Nasal cavity respiratory epithelium epithelial cell of viscerocranial mucosa (primary cell): Measurements from ENCODE around the gene CDKN3. TPM values are rescaled to one million over a fixed set of nuclear protein-coding genes. Genes with fewer than 3 reads are reported as not detected.

Experiments
- total RNA-seq: library from RNA; depleted of rRNA; stranded (reverse); fragments of >200 nt; gene quantifications from 2 replicates; pipeline ENCODE4 v1.2.3, GENCODE V29; 2014

CDKN3 gene, protein sequence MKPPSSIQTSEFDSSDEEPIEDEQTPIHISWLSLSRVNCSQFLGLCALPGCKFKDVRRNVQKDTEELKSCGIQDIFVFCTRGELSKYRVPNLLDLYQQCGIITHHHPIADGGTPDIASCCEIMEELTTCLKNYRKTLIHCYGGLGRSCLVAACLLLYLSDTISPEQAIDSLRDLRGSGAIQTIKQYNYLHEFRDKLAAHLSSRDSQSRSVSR
- total RNA-seq = 0.28 and 5.5 TPM in 2 replicates

DNA sequence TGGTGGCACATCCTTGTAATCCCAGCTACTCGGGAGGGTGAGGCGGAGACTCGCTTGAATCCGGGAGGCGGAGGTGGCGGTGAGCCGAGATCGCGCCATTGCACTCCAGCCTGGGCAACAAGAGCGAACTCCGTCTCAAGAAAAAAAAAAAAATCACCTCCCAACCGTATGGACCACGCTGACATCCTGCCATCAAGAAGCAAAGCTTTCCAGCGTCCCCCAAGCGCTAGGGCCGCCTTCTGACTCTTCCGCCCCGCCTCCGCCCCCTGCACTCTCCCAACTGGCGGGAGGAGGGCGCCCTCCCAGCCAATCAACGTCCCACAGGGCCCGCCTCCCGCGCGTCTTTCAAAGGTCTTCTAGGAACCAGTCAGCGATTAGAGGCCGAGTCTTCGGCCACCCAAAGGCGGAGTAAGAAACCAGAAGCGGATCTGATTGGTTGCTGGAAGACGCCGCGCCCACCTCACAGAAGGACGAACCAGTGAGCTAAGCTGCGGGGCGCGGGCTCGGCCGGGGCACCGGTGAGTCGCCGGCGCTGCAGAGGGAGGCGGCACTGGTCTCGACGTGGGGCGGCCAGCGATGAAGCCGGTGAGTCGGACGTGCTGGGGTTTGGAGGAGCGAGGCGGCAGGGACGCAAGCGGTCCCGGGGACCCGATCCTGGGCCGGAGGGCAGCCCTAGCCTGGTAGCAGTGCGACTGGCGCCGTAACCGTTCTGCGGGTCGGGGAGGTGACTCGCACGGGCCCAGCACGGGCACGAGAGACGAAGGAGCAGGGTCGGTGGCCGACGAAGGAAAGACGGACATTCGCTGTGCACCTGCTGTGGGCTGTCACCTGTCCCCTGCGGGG is at the start of gene CDKN3:
Gene CDKN3, plus strand, starts transcription at position 515 of the 843 bp plus-strand sequence. Its CDS starts 62 bp downstream, at position 577.

DNA sequence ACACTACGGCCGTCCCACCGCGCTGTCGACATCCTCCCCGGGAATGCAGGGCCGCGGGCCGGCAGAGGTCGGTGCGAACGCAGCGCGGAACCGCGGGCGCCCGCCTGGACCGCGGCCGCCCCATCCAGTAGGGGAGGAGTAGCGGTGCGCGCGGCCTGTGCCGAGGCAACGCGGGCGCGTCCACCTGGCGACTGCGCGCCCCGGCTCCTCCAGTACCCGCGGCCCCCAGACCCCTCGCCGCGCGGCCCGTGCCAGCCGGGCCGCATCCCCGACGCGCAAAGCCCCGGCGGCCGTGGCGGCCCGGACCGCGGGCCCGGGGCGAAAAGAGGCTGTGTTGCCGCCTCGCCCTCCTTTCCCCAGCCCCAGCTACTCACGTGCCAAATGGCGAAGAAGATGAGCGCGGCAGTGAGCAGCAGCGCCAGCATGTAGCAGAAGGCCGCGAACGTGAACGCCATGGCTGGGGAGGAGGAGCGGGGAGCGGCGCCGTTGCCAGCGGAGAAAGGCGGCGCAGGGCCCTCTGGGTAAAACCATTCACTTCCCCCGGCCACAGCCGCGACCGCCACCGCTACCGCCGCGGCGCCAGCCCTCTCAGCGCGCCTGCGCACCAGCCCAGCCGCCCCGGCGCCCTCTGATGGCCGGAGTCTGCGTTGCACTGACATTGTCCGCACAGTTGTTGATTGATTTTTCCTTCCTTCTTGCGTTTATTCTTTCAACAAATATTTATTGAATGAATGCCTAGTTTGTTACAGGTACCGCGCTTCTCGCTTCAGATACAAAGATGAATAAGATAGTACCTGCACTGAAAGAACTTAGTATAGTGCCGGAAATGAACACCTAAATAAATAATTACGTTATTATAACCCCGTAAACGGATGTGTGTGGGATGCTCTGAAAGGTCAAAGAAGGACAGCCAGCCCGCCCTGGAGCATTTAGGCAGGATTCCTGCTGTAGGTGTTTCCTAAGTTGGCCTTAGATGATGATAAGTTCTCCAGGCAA is 44.4 kb downstream of the CDKN3 start, which contains the start of gene CNIH1:
Gene CNIH1, minus strand, starts transcription at position 502 of the 996 bp plus-strand sequence. Its CDS starts 47 bp downstream, at position 455.

Other genes starting within 250 kb of the CDKN3 start
- gene CNIH1, start 44.4 kb downstream of the CDKN3 start, total RNA-seq = 59.5 and 99.9 TPM in 2 replicates
- 72.3 and 83.4 TPM in 2 replicates for gene GMFB, start 92.0 kb downstream of the CDKN3 start, total RNA-seq
- 11.3 and 31.1 TPM in 2 replicates for gene CGRRF1, start 112.9 kb downstream of the CDKN3 start, total RNA-seq
- gene SAMD4A, start 170.1 kb downstream of the CDKN3 start, total RNA-seq = 11.3 and 13.0 TPM in 2 replicates